Endometrial microvascular endothelial cells (primary cell): ENCODE data around the gene SFXN2. TPM values are rescaled to one million over a fixed set of nuclear protein-coding genes. Genes with fewer than 3 reads are reported as not detected.
"Not testable (repeated sequence)": the region's sequence is repeated elsewhere in the genome, so short reads cannot be mapped to it uniquely, and the experiment has no call there.

Experiments used
- in situ Hi-C: cut with HindIII; loops from 2 replicates; pipeline ENCODE4 v1.10.0; 2017; ENCODE audit warnings: low sequenced_read_pairs, low pct_unique_long_range_greater_than_20kb; ENCODE audit errors: inconsistent ontology term
- total RNA-seq: library from RNA; depleted of rRNA; stranded (reverse); fragments of >200 nt; gene quantifications from one replicate; pipeline ENCODE4 v1.2.3, GENCODE V29; 2015; ENCODE audit errors: inconsistent ontology term

The SFXN2 gene
- total RNA-seq, 1 donor from 2014 or later = 10.5 TPM

DNA sequence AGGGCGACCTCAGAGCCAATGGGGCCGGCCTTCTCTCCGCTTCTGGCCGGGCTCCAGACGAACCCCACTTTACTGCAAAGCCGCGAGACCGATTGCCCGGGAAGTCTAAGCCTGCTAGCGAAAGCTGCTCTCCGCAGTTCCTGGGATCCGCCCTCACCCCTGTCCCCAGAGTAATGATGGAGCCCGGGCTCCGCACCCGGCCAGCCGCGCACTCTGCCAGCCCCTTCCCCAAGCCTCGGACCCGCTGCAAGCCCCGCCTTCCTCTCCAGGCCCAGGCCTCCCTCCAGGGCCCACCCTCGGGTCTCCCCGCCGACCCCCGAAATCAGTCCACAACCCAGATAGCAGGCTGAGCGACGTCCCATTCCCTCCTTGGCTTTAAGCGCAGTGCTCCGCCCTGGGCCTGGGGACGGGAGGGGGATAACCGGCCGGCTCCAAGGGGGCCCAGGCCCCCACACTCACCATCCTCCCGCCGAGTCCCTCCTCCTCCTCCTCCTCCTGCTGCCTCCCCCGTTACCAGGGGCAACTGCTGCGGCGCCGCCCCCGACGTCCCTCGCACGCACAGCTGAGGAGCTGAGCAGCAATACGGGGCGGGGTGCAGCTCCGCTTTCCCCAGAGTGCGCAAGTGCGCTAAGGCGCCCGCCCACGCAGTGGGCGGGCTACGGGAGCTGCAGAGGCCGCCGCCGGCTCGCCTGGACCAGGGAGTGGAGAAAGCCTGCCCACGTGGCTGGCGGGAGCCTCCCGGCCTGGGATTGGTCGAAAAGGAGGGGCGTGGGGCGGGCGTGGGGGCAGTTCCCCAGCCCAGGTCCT is 419 bp upstream of the SFXN2 start, which contains the start of gene ARL3:
Gene ARL3 (minus strand): TSS at position 584 of the 807 bp plus-strand sequence. CDS start 122 bp downstream, at position 462.
- in situ Hi-C loops = no loop called here

DNA sequence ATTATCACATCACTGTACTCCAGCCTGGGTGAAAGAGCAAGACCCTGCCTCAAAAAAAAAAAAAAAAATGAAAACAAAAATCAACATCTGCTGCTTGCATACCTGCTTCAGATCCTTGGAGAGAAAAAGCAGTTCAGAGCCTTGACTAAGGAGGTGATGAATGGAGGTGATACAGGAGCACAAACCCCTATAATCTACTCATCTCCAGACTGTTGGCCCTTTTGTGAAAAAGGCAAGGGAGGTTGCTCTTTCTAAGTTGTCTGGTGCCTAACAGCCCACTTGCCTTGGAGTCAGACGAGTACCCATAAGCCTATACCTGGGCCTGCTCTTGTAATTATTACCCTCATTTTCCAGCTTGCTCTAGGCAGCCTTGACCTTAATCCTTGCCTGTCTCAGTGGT is 1.4 kb downstream of the SFXN2 start:
- in situ Hi-C loops = no loop called here

DNA sequence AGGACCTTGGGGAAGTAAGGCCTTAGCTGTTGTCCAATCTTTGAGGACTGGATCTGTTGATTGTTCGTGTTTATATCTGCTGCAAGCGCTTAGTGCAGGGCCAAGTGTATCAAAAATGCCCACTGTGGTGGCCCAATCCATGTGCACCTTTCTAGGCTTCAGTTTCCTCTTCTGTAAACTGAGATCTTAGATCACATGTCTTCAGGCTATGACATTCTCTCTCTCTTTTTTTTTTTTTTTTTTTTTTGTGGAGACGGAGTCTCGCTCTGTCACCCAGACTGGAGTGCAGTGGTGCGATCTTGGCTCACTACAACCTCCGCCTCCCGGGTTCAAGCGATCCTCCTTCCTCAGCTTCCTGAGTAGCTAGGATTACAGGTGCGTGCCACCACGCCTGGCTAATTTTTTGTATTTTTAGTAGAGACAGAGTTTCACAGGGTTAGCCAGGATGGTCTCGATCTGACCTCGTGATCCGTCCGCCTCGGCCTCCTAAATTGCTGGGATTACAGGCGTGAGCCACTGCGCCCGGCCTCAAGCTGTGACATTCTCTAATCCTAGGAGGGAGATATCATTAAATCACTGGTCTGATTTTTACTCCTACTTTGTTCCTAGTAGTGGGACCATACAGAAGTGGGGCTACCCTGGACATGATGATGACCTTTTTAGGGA is 2.6 kb downstream of the SFXN2 start:
- in situ Hi-C loops = not testable (repeated sequence)

DNA sequence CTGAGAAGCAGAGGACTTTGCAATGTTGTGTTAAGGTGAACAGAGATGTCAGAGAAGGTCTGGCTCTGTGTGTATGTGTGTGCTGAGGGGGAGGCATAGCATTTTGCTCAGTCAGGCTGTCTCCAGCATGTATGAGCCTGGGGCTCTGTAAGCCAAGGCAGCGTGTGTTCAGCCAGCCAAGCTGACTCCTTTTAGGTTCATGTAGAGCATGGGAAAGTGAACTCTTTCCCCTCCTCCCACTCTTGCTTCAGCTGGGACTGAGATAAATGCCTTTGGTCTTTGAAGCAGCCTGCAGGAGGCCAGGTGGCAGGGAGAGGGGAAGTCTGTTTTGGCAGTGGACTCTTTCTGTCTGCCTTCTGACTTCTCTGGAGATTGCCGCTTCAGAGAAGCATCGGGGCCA is 3.8 kb downstream of the SFXN2 start:
- in situ Hi-C loops = no loop called here

DNA sequence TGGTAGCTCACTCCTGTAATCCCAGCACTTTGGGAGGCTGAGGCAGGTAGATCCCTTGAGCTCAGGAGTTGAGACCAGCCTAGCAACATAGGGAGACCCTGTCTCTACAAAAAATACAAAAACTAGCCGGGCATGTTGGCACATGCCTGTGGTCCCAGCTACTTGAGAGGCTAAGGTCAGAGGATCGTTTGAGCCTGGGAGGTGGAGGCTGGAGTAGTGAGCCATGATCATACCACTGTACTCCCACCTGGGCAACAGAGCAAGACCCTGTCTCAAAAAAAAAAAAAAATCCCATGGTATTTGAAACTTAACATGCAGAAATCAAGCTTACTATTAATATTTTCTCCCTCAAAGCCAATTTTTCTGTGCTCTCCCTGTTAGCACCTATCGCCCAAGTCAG is 5.9 kb downstream of the SFXN2 start:
- in situ Hi-C loops = no loop called here

DNA sequence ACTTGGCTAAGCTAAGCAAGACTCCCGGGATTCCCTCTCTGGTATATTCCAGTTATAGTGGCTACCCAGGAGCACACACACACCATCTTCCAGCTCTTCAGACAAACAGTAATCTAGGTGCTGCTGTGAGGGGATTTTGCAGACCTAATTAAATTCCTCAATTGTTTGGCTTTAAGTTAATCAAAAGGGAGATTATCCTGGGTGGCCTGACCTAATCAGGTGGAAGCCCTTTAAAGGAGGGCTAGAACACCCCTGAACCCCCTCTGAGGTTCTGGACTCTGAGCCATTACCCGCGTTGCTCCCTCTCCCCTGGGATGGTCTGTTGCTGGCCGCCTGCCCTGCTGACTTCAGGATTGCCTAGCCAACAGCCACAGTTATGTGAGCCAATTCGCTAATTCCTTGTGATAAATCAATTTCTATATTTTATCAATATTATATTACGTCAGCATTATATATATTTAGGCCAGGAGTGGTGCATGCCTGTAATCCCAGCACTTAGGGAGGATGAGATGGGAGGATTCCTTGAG is 6.4 kb downstream of the SFXN2 start:
- in situ Hi-C loops = no loop called here

DNA sequence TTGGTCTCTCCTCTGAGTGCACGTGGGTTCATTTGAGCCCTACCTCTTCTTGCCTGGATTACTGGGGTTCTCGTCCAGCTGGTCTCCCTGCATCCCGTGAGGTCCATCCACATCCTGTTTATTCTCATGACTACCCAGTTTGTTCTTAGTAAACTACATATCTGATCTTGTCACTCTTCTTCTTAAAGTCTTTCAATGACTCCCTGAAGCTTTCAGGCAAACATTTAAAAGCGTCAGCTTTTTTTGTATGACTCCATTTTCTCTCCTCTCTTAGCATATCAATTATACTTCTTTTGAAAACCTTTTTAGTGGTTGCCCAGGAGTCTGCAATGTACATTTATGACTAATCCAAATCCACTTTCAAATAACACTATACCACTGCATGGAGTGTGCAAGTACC is 7.5 kb downstream of the SFXN2 start:
- in situ Hi-C loops = no loop called here

DNA sequence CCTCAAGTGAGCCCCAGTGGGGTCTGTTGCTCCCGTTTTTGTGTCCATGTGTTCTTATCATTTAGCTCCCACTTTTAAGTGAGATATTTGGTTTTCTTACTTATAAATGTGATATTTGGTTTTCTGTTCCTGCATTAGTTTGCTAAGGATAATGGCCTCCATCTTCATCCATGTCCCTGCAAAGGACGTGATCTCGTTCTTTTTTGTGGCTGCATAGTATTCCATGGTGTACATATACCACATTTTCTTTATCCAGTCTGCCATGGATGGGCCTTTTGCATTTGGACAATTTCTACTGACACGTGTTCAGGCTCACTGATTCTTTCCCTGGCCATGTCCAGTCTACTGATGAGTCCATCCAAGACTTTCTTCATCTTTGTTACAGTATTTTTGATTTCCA is 9.6 kb downstream of the SFXN2 start:
- in situ Hi-C loops = no loop called here

DNA sequence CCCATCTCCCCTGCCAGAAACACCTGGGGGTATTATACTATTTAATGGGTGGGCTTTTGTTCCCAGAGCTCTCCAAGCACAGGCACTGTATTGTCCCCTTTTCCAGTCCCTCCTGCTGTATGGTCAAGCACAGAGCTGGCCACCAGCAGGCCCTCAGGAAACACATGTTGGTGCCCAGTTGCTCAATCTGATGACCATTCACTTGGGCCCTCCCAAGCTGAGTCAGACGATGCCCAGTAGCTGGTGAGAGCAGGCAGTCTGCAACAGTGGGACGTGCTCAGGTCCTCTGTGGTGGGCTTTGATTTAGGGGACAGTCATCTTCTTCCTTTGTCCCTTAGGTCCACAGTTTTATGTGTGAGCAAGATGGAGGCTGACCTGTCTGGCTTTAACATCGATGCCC is 11.8 kb downstream of the SFXN2 start:
- in situ Hi-C loops = no loop called here

DNA sequence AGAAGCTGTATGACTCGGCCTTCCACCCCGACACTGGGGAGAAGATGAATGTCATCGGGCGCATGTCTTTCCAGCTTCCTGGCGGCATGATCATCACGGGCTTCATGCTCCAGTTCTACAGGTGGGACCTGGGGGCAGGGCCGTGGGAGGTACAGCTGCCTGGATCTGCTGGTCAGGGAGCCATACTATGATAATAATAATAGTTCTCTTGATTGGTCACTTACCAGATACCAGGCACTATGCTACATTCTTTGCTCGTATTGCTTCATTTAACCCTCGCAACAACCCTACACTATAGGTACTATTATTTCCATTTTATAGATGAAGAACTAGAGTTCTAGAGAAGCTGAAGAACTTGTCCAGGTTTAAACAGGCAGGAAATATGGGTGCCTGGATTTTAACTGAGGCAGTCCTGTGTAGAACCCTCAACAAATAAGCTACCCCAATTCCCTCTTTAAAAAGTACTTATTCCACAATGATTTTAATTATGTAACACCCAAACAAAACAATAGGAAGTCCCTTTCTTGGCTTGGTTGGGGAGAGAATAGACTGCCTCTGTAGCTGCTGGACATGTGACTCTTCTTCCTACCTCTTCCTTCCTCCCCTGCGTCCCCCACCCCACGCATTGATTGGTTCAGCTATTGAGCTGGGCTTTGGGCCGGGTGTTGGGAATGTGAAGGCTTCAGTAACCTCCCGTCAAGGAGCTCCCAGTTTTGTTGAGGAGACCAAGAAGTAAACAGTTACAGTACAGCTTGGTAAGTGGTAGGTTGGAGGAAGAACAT is 12.8 kb downstream of the SFXN2 start:
- in situ Hi-C loops = no loop called here

DNA sequence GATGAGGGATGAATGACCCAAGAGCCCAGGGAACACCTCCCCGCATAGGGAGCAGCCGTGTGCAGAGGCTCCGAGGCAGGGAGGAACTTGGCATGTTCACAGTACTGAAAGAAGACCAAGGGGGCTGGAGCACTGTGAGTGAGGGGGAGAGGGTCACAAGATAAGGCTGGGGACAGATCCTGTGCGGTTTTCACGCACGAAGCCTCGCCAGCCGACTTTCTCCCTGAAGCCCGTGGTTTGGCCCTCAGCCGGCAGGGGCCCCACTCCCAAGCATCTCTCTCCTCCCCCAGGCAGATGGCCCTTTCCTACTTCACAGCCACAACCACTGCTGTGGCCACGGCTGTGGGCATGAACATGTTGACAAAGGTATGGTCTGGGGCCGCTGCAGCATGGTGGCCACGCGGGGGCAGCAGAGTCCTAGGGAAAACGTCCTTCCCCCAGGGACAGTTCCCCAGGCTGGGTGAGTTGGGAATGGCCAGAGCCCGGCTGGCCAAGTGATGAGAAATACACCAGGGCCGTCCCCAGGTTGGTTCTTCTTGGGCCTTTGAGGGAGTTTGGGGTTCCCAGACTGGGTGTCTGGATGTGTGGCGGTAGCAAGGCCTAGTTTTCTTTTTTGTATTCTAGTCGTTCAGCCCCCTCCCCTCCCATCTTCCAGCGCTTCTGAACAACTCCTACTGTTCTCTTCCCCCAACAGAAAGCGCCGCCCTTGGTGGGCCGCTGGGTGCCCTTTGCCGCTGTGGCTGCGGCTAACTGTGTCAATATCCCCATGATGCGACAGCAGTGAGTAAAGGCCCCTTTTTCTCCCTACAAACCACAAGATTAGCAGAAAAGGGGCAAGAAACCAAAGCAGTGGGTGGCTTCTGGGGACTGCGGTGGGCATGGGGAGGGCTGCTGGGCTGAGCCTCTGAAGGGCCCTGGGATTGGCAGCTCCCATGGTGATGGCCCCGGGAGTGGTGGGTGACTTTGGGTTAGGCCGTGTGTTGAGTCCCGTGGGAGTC is 14.9 kb downstream of the SFXN2 start:
- in situ Hi-C loops = no loop called here

DNA sequence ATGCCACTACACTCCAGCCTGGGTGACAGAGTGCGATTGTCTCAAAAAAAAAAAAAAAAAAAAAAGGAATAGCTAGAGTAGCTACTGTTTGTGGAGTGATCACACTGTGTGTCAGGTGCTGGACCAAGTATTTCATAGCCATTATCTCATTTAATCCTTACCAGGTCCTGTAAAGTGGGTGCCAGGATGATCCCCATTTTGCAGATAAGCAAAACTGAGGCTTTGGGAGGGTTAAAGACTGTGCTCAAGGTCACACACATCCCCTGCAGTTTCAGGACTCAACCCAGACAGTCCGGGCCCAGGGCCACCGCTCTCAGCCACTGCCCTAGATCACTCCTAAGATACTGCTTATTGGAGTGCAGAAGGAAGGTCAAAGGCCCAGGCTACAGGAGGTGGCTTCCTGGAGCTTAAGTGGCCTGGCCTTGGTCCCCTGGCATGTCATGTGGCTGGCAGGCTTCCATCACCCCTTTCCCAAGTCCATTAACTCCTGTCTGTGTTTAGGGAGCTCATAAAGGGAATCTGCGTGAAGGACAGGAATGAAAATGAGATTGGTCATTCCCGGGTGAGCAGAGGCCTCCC is 16.9 kb downstream of the SFXN2 start:
- in situ Hi-C loops = no loop called here

DNA sequence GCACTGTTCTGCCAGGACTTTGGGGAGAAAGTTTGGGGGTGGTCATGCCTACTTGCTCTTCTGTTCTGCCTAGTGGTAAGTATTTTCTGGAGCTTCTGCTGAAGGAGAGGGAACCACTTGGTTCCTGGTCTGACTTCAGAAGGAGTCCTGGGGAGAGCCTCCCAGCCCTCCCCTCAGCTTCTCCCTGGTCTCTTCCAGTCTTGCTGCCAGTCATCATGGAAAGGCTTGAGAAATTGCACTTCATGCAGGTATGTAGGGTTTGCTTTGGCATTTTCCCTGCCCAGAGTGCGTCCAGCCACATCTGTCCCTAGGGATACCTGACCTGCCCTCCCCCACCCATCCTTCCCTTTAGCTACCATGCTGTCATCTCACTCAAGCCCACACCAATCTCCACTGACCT is 18.2 kb downstream of the SFXN2 start:
- in situ Hi-C loops = no loop called here

DNA sequence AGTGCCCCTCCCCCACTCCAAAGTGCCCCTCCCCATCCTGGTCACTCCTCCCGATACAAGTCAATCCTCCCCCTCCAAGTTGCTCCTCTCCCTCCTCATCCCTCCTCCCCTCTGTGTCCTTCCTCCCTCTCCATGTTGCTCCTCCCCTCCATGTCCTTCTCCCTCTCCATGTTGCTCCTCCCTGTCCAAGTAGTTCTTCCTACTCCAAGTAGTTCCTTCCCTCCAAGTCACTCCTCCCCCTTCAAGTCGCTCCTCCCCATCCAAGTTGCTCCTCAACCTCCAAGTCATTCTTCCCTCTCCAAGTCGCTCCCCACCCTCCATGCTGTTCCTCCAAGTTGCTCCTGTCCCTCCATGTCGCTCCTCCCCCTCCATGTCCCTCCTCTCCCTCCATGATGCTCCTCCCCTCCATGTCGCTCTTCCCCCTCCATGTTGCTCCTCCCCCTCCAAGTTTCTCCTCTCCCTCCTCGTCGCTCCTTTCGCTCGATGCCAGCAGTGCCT is 20.7 kb downstream of the SFXN2 start:
- in situ Hi-C loops = no loop called here

DNA sequence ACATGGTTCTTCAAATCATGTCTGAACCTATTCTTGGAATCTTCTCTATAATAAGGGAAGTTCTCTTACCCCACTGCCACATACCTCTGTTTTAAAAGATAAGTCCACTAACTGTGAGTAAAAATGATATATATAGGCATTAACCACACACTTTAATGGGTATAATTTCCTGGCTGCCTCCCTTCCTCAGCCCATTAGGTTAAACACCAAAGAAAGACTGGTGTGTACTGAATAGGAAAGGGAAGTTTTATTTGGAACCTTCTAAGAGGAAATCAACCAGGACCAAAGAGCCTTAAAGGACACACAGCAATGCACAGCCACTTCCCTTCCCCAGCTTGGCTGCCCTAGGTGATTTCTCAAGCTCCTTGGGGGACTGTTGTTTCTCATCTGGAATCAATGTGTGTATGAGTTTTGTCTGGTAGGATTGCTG is 24.3 kb downstream of the SFXN2 start:
- in situ Hi-C loops = no loop called here

DNA sequence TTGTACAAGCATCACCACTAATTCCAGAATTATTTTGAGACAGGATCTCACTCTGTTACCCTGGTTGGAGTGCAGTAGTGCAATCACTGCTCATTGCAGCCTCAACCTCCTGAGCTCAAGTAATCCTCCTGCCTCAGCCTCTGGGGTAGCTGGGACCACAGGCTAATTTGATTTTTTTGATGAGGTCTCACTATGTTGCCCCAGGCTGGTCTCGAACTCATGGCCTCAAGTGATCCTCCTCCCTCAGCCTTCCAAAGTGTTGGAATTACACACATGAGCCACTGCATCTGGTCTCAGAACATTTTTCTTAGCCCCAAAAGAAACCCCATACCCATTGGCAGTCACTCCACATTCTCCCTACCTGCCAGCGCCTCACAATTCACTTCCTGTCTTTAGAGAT is 25.8 kb downstream of the SFXN2 start:
- in situ Hi-C loops = no loop called here

DNA sequence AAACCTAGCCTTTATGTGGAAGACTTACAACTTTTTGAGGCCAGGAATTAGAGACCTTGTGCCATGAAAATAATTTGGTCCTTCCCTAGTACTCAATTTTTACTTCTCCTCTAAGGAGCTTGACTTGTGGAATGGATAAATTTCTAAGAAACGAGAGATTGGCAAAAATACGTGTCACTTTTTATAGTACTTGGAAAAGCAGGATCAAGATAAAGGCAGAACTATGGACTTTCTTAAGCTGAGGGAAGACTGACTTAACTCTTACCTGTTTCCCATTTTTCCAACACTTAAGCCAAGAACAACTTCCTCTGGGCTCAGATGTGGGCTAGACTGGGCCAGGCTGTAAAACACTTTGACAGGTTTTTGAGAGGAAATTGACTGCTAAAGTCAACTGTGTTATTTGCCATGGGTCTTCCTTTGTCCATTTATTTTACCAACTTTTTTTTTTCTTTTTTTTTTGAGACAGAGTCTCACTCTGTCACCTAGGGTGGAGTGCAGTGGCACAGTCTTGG is 27.3 kb downstream of the SFXN2 start:
- in situ Hi-C loops = no loop called here

DNA sequence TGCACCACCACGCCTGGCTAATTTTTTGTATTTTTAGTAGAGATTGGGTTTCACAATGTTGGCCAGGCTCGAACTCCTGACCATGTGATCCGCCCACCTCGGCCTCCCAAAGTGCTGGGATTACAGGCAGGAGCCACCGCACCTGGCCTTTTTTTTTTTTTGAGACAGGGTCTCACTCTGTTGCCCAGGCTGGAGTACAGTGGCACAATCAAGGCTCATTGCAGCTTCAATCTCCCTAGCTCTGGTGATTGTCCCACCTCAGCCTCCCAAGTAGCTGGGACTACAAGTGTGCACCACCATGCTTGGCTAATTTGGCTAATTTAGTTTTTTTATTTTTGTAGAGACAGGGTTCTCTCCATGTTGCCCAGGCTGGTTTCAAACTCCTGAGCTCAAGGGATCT is 27.9 kb downstream of the SFXN2 start:
- in situ Hi-C loops = not testable (repeated sequence)
